ENCODE measurements around the gene TUBB.

TUBB gene

DNA sequence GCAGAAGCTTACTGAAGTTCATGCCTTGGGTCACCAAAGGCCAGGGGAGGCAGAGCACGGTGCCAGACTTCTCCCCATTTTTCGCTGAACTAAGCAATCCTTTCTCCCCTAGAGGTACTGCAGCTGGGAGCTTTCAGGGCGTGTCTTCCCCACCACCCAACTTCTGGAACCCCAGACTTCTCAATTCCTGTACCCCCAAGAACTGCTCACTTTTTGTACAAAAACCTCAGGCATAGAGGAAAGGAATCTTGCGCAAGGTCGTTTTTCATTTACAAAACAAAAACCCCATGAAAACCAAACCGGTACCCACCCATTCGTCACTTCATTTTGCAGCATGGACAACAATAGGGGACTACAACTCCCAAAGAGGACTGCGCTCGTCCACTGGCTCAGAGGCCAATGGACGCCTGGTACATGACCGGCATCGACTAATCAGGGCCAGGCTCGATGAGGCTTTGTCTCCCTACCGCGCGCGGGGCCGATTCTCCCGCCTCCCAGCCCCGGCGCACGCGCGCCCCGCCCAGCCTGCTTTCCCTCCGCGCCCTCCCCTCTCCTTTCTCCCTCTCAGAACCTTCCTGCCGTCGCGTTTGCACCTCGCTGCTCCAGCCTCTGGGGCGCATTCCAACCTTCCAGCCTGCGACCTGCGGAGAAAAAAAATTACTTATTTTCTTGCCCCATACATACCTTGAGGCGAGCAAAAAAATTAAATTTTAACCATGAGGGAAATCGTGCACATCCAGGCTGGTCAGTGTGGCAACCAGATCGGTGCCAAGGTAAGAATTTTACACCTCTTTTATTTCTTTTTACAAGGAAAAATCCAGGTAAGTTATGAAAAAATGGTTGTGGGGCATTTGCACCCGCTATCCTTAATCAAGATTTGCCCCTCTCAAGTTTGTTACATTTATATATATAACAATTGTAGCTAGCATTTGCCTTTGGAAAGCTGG, at the start of gene TUBB:
Gene TUBB (plus strand): TSS at position 562 of the 947 bp plus-strand sequence. CDS start 155 bp downstream, at position 717.
- peak; percentile 86 to 91 for DNase-seq (ENCODE audit: low read depth in 2 of 2)

DNA sequence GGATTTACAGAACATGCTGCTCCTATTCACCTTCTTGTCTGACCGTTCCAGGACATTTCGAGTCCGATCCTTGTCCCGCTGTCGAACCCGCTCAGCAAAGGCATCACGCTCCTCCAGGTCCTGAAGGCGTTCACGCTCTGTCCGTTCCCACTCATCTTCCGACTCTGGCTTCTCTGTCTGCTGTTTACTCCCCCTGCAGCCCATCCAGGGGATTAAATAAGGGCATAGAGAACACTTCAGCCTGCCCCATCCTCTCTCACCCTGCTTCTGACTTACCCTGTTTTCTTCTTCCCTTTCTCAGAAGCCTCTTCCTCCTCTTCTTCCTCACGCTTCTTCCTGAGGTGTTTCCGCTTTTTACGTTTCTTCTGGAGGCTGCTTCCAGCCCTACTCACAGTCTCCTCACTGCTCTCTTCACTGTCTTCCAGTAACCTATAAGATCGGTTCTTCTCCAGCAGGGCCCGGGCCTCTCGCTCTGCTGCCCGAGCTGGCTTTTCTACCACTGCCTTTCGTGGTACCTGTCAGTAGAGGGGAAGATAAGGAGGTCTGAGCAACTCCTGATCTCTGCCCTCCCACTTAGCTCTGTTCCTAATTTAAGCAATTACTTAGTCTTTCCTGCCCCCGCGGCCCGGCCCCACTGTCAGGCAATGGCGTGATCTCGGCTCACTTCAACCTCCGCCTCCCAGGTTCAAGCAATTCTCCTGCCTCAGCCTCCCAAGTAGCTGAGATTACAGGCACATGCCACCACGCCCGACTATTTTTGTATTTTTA, 49.2 kb upstream of the TUBB start:
- DNase-seq (ENCODE audit: low read depth in 2 of 2): no peak

DNA sequence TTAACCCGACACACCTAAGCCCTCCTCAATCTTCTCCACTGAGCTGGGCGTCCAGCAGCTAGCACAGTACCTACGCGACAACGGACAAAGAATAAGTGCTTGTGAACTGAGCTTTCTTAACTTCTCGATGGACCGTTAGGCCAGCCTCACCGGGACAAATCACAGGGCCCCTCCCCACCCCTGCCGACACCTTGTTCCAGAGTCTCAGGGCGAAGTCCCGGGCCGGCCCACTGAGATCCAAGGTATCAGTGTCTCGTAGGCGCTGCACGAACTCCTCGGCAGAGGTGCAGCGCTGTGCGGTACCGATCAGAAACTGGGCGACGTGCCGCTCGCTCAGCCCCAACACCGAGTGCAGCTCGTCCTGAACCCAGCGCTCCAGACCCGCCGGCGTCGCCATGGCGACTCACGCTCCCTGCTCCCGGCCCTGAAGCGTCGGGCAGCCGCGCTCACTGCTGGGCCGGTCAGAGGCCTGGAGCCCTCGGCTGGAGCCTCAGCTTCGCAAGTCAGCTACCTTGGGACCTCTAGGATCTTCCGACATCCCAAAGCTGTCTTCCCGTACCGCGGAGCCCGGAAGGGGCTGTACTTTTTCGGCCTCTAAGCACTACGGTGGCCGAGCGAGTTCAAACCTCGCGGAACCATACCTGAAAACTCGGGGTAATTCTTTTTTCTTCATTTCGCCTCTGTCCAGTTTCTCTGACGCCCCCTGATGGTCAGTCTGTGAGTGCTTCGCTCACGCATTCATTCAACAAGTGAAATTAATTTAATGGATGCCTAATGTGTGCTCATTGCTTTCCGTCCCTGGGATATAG, 47.5 kb upstream of the TUBB start, which contains the start of gene DHX16:
Gene DHX16 (minus strand): TSS at position 562 of the 809 bp plus-strand sequence. CDS start 165 bp downstream, at position 397.
- peak; percentile 79 to 84 for DNase-seq (ENCODE audit: low read depth in 2 of 2)

DNA sequence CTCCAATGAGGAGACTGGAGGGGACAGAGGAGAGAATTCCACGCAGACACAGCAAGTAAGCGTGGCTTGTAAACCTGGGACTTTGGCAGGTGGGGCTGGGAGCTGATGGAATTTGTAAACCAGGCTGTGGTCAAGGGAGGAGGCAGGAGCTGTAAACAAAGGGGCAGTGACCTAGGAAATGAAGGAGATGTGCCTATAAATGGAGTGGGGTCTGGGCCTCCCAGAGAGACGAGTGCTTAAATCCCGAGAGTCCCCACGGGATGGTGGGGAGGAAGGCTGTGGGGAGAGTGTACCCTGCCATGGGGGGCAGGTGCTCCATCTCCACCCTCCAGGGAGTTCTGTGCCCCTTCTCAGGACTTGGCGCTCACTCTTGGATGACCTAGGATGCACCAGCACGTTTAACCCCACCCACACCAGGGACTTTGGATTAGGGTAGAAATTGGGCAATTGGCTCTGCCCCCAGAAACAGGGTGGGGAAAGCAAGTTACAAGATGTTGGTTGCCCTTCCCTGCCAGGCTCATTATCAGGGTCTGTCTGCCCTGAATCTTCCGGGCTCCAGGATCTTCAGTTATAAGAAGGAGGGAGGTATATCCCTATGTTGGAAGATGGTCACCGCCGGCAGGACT, 43.4 kb upstream of the TUBB start:
- no peak for DNase-seq (ENCODE audit: low read depth in 2 of 2)

DNA sequence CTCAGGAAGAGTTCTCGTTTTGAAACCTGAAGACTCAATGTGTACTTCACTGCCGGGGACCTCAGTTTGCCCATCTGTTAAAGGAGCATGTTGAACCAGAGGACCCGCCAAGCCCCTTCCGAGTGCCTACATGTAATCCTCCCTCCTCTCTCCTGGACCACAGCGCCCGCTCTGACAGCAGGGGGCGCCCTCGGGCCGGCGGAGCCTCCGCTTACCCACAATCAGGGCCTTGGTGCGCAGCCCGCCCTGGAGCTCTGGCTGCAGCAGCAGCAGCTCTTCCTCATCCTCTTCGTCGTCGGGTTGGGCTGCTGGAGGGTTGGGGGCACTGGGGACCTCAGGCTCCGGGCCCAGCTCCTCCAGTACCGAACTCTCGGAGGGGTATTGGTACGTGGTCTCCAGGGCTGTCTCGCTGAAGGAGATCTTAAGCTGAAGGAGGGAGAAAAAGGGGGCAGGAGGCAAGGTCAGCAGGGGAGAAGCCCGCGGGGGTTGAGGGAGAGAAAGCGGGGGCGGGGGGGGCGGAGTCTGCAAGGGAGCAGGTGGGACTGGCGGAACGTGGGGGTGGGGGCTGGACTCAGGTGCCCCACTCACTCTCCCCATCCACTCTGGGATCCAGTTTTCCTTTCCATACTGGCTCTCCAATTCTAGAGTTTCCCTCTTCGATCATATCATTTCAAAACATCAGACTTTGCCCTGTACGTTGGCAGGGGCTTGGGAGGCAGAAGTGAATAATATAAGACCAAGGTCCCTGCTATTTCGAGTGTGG, 41.0 kb upstream of the TUBB start:
- peak; percentile 85 to 88 for DNase-seq (ENCODE audit: low read depth in 2 of 2)

DNA sequence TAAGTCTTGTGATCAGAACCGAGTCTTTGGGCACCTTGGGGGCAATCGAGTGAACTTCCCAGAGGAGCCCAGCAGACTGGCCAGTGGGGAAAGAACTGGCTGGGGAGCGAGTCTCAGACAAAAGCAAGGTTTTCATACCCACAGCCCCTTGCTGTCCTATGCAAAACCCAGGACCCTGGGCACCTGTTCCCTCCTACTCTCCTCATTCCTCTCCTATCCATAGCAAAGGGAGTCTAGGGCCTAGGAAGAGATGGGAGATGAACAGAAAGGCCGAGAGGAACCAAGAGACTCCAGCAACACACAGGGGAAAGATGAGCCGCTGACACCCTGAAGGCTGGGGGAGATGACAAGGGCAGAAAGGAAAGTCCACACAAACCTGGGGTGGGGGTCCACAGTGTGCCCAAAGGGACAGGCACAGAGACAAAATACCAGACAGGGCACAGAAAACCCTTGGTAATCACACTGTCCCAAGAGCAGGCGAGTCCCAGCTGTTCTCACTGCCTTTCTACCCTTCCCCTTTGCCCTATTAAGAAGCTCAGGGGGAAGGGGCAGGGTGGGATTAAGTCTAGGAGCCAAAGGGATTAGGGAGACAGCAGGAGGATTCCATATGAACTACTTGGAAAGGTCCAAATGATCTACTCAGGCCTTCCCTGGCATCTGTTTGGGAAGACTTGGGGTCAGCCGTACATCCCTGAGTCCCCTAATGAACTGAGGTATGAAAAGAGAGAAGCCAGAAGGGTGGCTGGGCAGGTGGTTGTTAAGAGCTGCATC, 40.2 kb upstream of the TUBB start:
- no peak for DNase-seq (ENCODE audit: low read depth in 2 of 2)

DNA sequence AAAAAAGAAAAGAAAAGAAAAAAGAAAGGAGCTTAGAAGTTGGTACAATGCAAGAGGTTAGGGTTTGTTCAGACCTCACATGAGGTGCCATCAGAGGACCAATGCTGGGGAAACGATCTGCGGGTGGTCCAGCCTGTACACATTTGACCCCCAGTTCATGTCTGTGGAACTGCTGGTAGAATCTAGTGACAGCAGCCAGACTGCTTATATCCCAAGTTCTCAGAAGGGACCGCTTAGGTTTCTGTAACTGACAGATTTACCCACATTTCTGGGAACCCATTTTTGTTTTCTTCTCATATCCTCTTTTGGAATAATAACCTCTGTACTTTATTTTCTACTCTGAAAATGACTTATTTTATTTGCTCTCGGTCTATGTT, 38.4 kb upstream of the TUBB start:
- DNase-seq (ENCODE audit: low read depth in 2 of 2): no peak

DNA sequence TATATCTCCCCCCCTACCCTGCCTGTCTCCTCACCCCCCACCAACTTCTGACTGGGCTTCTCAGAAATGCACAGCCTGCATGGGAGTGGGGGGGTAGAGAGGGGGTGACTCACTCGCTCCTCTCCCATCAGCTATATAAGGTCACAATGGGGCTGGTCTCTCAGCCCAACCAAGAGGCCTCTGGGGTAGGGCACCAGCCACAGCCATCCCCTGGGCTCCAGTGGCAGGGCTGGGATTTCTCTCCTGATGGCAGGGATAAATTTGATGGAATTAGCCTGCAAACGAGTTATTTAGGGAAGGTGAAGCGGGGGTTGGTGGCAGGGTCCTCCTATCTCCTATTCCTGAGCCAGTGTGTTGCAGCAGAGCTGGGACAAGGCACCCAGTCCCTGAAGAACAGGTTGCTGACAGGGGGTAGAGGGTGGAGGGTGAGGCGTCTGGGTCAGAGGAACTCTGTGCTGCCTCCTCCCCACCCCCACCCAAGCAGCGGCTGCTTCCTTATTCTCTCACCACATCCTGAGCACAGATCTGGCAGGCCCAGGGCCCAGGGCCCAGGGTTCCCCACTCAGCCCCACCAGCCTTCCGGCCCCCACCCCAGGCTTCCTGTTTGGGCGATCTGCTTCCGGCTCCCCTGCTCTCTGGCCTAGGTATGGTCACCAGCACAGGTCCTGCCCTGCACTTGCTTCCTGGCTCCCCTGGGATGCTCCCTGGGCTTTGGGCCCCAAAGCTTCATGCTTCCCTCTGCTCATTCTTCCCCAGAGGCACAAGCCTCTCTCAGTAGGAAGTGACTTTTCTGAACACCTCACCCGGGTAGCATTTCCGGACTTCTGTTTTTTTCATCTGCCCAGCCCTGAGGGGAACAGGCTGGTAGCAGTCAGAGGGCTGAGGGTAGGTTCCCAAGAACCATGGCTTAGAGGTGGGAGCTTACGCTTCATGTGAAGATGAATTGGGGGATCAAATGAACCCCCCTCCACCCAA, 37.7 kb upstream of the TUBB start:
- DNase-seq (ENCODE audit: low read depth in 2 of 2): peak; percentile 66 to 70

DNA sequence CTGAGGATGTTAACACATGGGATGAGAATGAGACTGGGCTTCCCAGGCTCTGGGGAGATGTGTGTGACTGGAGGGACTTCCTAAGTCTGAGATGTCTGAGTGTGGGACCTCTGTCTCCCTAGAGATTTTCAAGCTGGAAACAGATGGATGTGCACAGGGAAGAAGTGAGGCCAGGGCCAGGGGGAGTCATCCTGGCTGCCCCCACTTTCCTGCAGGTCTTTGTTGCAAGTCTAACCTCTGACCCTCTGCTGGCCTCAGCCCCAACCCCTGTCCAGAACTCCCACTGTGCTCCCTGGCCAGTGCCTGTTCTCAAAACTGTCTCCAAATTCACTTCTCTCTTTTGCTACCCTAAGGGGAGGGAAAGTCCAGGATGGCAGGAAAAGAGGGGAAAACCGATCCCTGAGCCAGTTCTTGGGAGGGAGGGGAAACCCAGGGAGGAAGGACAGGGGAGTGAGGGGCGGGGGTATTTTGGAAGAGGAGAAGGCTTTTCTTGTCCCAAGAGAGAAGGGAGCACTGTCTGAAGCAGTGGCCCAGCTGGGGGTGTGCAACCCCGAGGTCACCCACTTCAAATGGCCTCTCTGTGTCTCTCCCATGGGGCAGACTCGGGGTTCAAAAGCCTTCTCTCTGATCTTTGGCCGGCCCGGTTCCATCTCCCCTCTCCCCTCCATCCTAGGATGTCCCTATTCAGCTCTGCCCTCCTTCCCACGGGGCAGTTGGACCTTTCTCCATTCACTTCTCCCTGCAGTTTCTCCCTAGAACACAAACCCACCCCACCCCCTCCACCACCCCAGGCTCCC, 36.8 kb upstream of the TUBB start:
- no peak for DNase-seq (ENCODE audit: low read depth in 2 of 2)

DNA sequence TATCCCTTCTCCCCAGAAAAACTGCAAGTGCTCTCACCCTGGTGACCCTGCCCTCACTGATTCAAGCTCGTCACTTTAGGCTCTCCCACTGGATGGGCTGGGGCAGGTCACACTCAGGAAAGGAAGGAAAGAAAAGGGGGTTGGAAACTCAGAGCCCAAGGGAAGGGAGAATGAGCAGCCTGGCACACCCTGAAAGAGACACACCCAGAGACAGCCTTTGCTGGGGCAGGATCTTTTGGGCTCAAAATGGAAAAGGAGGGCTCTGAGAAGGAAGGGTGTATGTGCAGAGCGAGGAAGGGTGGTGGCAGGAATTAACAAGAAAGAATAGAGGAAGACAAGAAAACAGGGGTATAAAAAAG, 36.2 kb upstream of the TUBB start:
- no peak for DNase-seq (ENCODE audit: low read depth in 2 of 2)

DNA sequence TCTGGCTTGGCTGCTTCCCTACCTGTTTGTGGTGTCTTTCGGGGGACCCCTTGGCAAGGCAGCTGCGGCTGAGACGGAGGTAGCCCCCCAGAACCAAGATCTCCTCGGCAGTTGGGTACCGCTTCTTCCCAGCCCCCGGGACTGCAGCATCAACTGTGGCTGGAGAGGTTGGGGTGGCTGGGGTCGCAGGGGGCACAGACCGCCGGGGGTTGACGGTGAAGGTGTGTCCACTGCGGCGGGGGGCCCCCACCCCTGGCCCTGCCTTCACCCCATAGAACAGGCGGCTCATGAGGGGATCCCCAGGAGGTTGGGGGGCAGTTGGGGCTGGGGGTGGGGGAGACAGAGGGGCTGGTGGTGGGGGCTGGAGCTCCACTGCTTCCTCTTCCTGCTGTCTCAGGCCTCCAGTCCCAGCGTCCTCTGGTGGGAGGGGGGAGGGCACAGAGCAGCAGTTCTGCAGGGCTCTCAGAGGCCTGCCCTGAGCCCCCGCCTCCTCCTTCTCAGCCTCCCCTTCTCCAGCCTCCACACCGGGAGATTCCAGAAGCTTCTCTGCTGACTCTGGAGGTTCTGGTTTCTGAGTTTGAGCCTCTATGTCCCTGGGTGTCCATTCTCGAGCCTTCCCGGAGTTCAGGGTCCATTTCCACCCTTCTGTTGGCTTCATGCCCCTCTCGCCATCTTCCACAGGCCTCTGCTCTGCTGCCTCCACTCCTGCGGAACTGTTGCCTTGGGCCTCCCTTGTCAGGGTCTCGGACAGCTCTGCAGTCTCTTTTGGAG, 35.6 kb upstream of the TUBB start:
- no peak for DNase-seq (ENCODE audit: low read depth in 2 of 2)

DNA sequence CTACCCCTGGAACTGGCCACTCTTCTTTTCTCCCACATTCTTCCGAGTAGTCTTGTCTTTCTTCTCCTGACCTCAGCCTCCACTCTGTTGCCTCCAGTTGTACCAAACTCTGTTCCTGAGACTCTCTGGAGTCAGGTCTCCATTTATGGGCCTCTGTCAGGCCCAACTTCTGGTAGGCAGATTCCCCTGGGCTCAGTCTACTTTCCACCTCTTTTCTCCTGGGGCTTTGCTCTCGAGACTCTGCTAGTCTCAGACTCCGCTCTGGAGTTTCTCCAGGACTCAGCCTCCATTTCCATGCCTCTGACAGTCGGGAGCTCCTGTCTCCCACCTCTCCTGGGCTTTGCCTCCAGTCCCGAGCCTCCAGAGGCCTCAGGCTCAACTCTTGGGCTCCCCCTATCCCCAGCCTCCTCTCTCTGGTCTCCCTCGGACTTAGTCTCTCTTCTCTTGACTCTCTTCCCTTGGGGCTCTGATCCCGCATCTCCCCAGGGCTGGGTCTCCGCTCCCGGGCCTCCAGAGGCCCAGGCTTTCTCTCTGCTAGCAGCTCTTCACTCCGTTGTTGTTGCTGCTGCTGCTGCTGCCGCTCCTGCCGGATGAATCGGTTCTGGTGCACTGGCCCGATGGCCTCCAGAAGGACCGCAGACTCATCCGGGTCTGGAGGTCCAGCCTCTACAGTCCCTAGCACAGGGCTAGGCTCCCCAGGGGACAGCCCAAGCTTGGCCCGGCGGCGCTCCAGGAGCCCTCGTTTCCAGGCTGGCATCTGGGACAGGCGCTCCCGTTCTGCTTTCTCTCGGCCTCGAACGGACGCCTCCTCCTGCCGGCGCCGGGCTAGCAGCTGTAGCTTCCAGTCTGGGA, 34.8 kb upstream of the TUBB start:
- no peak for DNase-seq (ENCODE audit: low read depth in 2 of 2)

DNA sequence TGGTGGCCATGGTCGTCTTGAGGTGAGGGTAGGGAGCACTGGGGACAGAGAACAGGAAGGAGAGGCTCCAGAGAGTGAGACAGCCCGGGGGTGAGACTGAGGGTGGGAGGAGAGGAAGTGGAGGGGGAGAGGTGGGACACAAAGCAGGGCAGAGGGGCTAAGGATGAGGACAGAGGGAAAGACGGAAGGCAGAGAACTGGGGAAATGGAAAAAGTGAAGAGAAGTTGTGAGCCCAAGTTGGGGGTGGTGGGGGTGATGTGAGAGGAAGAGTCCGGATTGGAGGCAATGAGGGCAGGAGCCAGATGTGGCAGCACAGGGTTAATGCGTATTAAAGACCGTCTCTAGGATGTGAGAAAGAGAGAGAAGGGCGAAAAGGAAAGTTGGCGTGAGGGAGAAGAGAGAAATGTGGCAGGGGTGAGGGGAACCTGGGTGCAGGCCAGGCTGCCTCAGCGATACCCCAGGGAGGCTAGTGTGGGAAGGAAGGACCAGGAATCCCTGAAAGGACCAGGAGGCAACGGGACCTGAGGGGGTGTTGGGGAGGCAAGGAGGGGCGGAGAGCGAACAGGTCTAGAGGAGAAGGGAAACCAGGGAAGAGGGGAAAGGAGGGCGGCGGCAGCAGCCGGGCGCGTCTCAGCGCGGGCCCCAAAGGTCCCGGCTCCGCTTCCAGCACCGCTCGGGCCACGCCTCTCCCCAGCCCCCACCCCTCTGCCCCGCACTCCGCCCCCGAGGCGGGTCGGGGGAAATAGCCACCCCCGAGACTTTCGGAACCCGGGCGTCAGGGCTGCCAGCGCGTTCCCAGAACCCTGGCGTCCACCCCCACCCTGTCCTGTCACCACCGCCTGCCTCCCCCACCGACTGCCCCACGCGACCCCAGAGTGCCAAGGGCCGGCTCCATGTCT, 33.9 kb upstream of the TUBB start, which contains the start of gene PPP1R18:
Gene PPP1R18 (minus strand): TSS at position 637 of the 899 bp plus-strand sequence. CDS start 627 bp downstream, at position 10.
- DNase-seq (ENCODE audit: low read depth in 2 of 2): peak; percentile 69 to 76

DNA sequence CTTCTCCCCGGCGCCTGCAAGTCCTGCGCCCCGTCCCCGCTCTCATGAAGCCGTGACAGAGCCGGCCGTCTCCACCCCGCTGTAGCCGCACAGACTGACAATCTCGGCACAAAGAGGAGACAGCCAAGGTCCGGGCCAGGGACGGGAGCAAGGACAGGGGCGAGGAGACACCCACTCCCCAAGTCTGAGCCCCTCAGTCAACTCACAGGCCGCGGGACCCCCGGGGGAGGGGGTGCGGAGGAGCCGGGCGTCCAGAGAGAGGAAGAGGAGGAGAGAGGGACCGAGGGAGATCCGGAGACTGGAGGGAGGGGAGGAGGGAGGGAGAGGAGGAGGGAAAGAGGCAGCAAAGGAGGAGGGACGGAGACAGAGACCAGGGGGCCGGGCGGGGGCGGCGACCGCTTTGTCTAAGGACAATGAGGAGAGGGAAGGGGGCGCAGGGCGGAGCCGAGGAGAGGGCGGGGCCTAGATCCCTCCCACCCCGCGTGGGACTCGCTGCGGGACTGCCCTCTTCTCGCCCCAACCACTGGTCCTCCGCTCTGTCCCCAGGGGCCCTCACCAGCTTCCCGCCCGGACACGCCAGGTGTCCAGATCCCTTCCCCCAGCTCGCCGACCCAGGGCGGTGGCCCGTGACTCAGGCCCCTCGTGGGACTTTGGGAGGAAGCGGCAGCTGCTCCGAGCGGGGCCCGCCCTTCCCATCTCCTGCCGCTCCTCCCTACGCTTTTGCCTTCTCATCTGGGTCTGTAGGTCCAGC, 33.1 kb upstream of the TUBB start:
- DNase-seq (ENCODE audit: low read depth in 2 of 2): peak in 1 of 2 donors; percentile 60

All from stimulated activated CD8-positive, alpha-beta memory T cell treated with anti-CD3 and anti-CD28 coated beads, Interleukin-7, amount 100 ng/mL, for 1 hour (primary cell).